Neutrophil (primary cell): Measurements from ENCODE around the gene RAC2.

Experiments used
- H3K27ac ChIP-seq: fragments of 200-600 bp; sonication (generic); 2 replicates; pipeline ENCODE4 v1.5.1; 2016; ENCODE audit warnings: mild to moderate bottlenecking, moderate library complexity
- H3K27me3 ChIP-seq: fragments of 200-600 bp; sonication (generic); 2 replicates; pipeline ENCODE4 v1.6.0; 2016; ENCODE audit warnings: mild to moderate bottlenecking
- H3K36me3 ChIP-seq: fragments of 200-600 bp; sonication (generic); 2 replicates; pipeline ENCODE4 v1.5.1; 2017
- H3K4me1 ChIP-seq, 2 experiments: fragments of 200-600 bp in 1 of 2; sonication (generic) in 1 of 2; 1 replicate in 1 of 2; 2 replicates in 1 of 2; pipeline versions ENCODE4 v1.5.1 to v1.6.1; 2013 to 2016; ENCODE audit warnings: low read depth in 1 of 2, low read length in 1 of 2, mild to moderate bottlenecking in 1 of 2, moderate library complexity in 1 of 2; ENCODE audit not compliant: control insufficient read depth in 1 of 2, insufficient read depth in 1 of 2
- H3K4me3 ChIP-seq, 2 experiments: fragments of 200-600 bp in 1 of 2; sonication (generic) in 1 of 2; 1 replicate in 1 of 2; 2 replicates in 1 of 2; pipeline ENCODE4 v1.5.1; 2013 to 2016; ENCODE audit warnings: low read depth in 1 of 2, low read length in 1 of 2, mild to moderate bottlenecking in 1 of 2, moderate library complexity in 1 of 2
- H3K9me3 ChIP-seq: fragments of 200-600 bp; sonication (generic); 2 replicates; pipeline ENCODE4 v1.5.1; 2016
- CTCF ChIP-seq: fragments of 200-600 bp; sonication (generic); IDR thresholded peaks from 2 replicates; pipeline ENCODE4 v1.5.1; 2016; ENCODE audit warnings: antibody characterized with exemption

The RAC2 gene

GRCh38 chr22:37240240-37240940 lies 3.7 kb downstream of the RAC2 start:
- Histone ChIP-seq H3K36me3 (peaks cover 65% of the 10 kb centered on the region), H3K4me1 (peaks cover 90 to 95% of the 10 kb centered on the region in 2 experiments), H3K27me3 (no peaks in the 10 kb centered on the region), H3K4me3 (peak overlapping the region; percentile 92 to 98), H3K27ac (peak overlapping the region; percentile 99), H3K9me3 (no peaks in the 10 kb centered on the region)
- no peak for TF ChIP-seq CTCF

GRCh38 chr22:37239336-37240239 lies 4.5 kb downstream of the RAC2 start:
- no peaks in the 10 kb centered on the region for H3K27me3 ChIP-seq
- H3K4me1 ChIP-seq = peaks cover 90 to 95% of the 10 kb centered on the region in 2 experiments
- no peak for TF ChIP-seq CTCF
- peak overlapping the region; percentile 99 for H3K27ac ChIP-seq
- H3K36me3 ChIP-seq = peaks cover 73% of the 10 kb centered on the region
- H3K9me3 ChIP-seq = no peaks in the 10 kb centered on the region
- peak overlapping the region in 1 of 2 experiments; percentile 92 for H3K4me3 ChIP-seq

- peaks cover 93% of the 10 kb centered on the region for H3K36me3 ChIP-seq
- peak overlapping the region; percentile 99 for H3K27ac ChIP-seq
- no peaks in the 10 kb centered on the region for H3K9me3 ChIP-seq
- peak overlapping the region; percentile 39 to 92 for H3K4me3 ChIP-seq
- TF ChIP-seq CTCF = no peak
- no peaks in the 10 kb centered on the region for H3K27me3 ChIP-seq
- H3K4me1 ChIP-seq = peaks cover 96 to 98% of the 10 kb centered on the region in 2 experiments
These were observed 6.4 kb downstream of the RAC2 start for GRCh38 chr22:37237371-37238268.

GRCh38 chr22:37235897-37236607 lies 8.0 kb downstream of the RAC2 start:
- peak; percentile 21 for TF ChIP-seq CTCF
- peak overlapping the region; percentile 27 to 92 for H3K4me3 ChIP-seq
- peaks cover 100% of the 10 kb centered on the region for H3K36me3 ChIP-seq
- peaks cover 97 to 100% of the 10 kb centered on the region in 2 experiments for H3K4me1 ChIP-seq
- H3K27me3 ChIP-seq = no peaks in the 10 kb centered on the region
- H3K9me3 ChIP-seq = no peaks in the 10 kb centered on the region
- H3K27ac ChIP-seq = peak overlapping the region; percentile 99
